PC-3 (cell line): Measurements from ENCODE around the gene PRDM5. TPM values are rescaled to one million over a fixed set of nuclear protein-coding genes. Genes with fewer than 3 reads are reported as not detected.

Experiments used
- ATAC-seq: fragments of 200-7000 bp; cut with Tn5 transposase; 2 replicates; pipeline ENCODE4 v1.9.1; 2020; ENCODE audit warnings: mild to moderate bottlenecking, moderate library complexity
- BruUV-seq: library from RNA; stranded (reverse); fragments of 400-500 nt; replicated peaks from 2 replicates; lab custom pipeline; 2021; lab: Mats Ljungman, UMichigan
- CTCF ChIA-PET: fragments of 300-600 bp; sonication (Branson Sonifier 250); formaldehyde crosslinking; loops from one replicate; lab custom pipeline; 2022; ENCODE audit warnings: antibody characterized with exemption; lab: Charles Lee
- POLR2A ChIA-PET: fragments of 300-600 bp; sonication (Branson Sonifier 250); formaldehyde crosslinking; loops from one replicate; lab custom pipeline; 2022; ENCODE audit warnings: antibody characterized with exemption; ENCODE audit not compliant: unreplicated experiment; lab: Charles Lee
- DNase-seq: peaks from one replicate; pipeline ENCODE4 v3.0.0-alpha.2; 2015
- H2AFZ ChIP-seq: fragments of 300-600 bp; sonication (generic); 2 replicates; pipeline ENCODE4 v1.6.0; 2016; ENCODE audit warnings: antibody characterized with exemption, low read length
- H3F3A ChIP-seq: fragments of 300-600 bp; sonication (generic); one replicate; pipeline ENCODE4 v1.6.0; 2017; ENCODE audit warnings: antibody characterized with exemption, low read length, control low read depth, mild to moderate bottlenecking; ENCODE audit not compliant: unreplicated experiment
- H3K27ac ChIP-seq: fragments of 300-600 bp; sonication (generic); 2 replicates; pipeline ENCODE4 v1.5.1; 2016; ENCODE audit warnings: mild to moderate bottlenecking, low read length
- H3K27me3 ChIP-seq: fragments of 300-600 bp; sonication (generic); 2 replicates; pipeline ENCODE4 v1.6.1; 2016; ENCODE audit warnings: low read length, mixed read lengths
- H3K36me3 ChIP-seq: fragments of 300-600 bp; sonication (generic); 2 replicates; pipeline ENCODE4 v1.6.1; 2016; ENCODE audit warnings: low read depth, mixed run types, low read length, mixed read lengths
- H3K4me1 ChIP-seq: fragments of 300-600 bp; sonication (generic); 2 replicates; pipeline ENCODE4 v1.5.1; 2016; ENCODE audit warnings: low read length; ENCODE audit not compliant: insufficient read depth
- H3K4me2 ChIP-seq: fragments of 300-600 bp; sonication (generic); 2 replicates; pipeline ENCODE4 v1.6.0; 2016; ENCODE audit warnings: low read length
- H3K4me3 ChIP-seq: fragments of 300-600 bp; sonication (generic); 2 replicates; pipeline ENCODE4 v1.5.1; 2016; ENCODE audit warnings: mild to moderate bottlenecking, low read length, mixed read lengths
- H3K79me2 ChIP-seq: fragments of 300-600 bp; sonication (generic); 2 replicates; pipeline ENCODE4 v1.6.1; 2017; ENCODE audit warnings: low read length, mixed read lengths
- H3K9ac ChIP-seq: fragments of 300-600 bp; sonication (generic); 2 replicates; pipeline ENCODE4 v1.6.0; 2016; ENCODE audit warnings: mild to moderate bottlenecking, low read length
- H3K9me2 ChIP-seq: fragments of 300-600 bp; sonication (generic); replicated peaks from 2 replicates; pipeline ENCODE4 v1.6.1; 2016; ENCODE audit warnings: mixed run types, low read length, mixed read lengths
- H3K9me3 ChIP-seq: fragments of 300-600 bp; sonication (generic); 2 replicates; pipeline ENCODE4 v1.6.1; 2016; ENCODE audit warnings: low read length, mixed read lengths
- H4K20me1 ChIP-seq: fragments of 300-600 bp; sonication (generic); 2 replicates; pipeline ENCODE4 v1.6.1; 2016; ENCODE audit warnings: low read length, mixed read lengths
- CTCF ChIP-seq: fragments of 300-600 bp; sonication (generic); conservative IDR thresholded peaks from 2 replicates; pipeline ENCODE4 v1.5.1; 2017; ENCODE audit warnings: antibody characterized with exemption, low read depth, mild to moderate bottlenecking, low read length
- EZH2 ChIP-seq: fragments of 300-600 bp; sonication (generic); IDR thresholded peaks from one replicate; pipeline ENCODE4 v1.6.1; 2017; ENCODE audit warnings: antibody characterized with exemption, mild to moderate bottlenecking, low read length; ENCODE audit not compliant: unreplicated experiment
- EZH2phosphoT487 ChIP-seq: fragments of 300-600 bp; sonication (generic); IDR thresholded peaks from 2 replicates; pipeline ENCODE4 v1.6.1; 2018; ENCODE audit warnings: mild to moderate bottlenecking, antibody characterized with exemption, low read length, borderline replicate concordance
- intact Hi-C: fragments of 100-400 bp; cut with micrococcal nuclease; formaldehyde crosslinking; loops from 2 replicates; pipeline ENCODE4 v1.9.0; 2023
- total RNA-seq: library from RNA; depleted of rRNA; stranded (reverse); fragments of >200 nt; gene quantifications from 2 replicates; pipeline ENCODE4 v1.2.3, GENCODE V29; 2014

Gene PRDM5
- total RNA-seq, 1 experiment from 2014 or later, result 2.4 TPM

GRCh38 chr4:120819805-120820437 lies 102.6 kb downstream of the PRDM5 start:
- Histone ChIP-seq H3K4me1 (no peaks in the 10 kb centered on the region), H4K20me1 (no peaks in the 10 kb centered on the region), H3K9me3 (no peaks in the 10 kb centered on the region), H3K4me3 (no peak overlapping the region), H3K9me2 (no peaks in the 10 kb centered on the region), H3K36me3 (no peaks in the 10 kb centered on the region), H3K4me2 (no peak overlapping the region), H2AFZ (no peak overlapping the region), H3F3A (no peaks in the 10 kb centered on the region), H3K27me3 (no peaks in the 10 kb centered on the region), H3K9ac (no peak overlapping the region), H3K27ac (no peak overlapping the region), H3K79me2 (no peaks in the 10 kb centered on the region)
- intact Hi-C loops, result no loop called here
- ChIA-PET CTCF (no interaction called here), POLR2A (no interaction called here)
- DNase-seq, result no peak
- TF ChIP-seq EZH2phosphoT487, result no peak
- no peak for TF ChIP-seq CTCF
- no peak for TF ChIP-seq EZH2
- BruUV-seq, result no TSS peak
- no peak for ATAC-seq

- no peaks in the 10 kb centered on the region for H3K9me3 ChIP-seq
- no peak overlapping the region for H2AFZ ChIP-seq
- intact Hi-C loops, result no loop called here
- H3K4me2 ChIP-seq, result no peak overlapping the region
- H3K4me3 ChIP-seq, result no peak overlapping the region
- ATAC-seq (no peak), DNase-seq (no peak)
- TF ChIP-seq EZH2phosphoT487, result no peak
- TF ChIP-seq CTCF, result no peak
- no peak for TF ChIP-seq EZH2
- H3K9me2 ChIP-seq, result no peaks in the 10 kb centered on the region
- no peaks in the 10 kb centered on the region for H3K27me3 ChIP-seq
- no peak overlapping the region for H3K9ac ChIP-seq
- H4K20me1 ChIP-seq, result no peaks in the 10 kb centered on the region
- H3K4me1 ChIP-seq, result no peaks in the 10 kb centered on the region
- H3F3A ChIP-seq, result no peaks in the 10 kb centered on the region
- ChIA-PET CTCF (no interaction called here), POLR2A (no interaction called here)
- H3K79me2 ChIP-seq, result no peaks in the 10 kb centered on the region
- H3K27ac ChIP-seq, result no peak overlapping the region
- BruUV-seq, result no TSS peak
- no peaks in the 10 kb centered on the region for H3K36me3 ChIP-seq
Observed at GRCh38 chr4:120816296-120816965, 106.1 kb downstream of the PRDM5 start.

- POLR2A ChIA-PET, result no interaction called here
- Histone ChIP-seq H3K9ac (no peak overlapping the region), H3K27me3 (no peaks in the 10 kb centered on the region), H4K20me1 (no peaks in the 10 kb centered on the region), H3K79me2 (no peaks in the 10 kb centered on the region), H3K27ac (no peak overlapping the region), H3K4me1 (no peaks in the 10 kb centered on the region), H3F3A (no peaks in the 10 kb centered on the region), H3K4me3 (no peak overlapping the region), H3K9me2 (no peaks in the 10 kb centered on the region), H3K36me3 (no peaks in the 10 kb centered on the region), H3K9me3 (no peaks in the 10 kb centered on the region), H2AFZ (no peak overlapping the region), H3K4me2 (no peak overlapping the region)
- ATAC-seq, result no peak
- no peak for DNase-seq
- TF ChIP-seq EZH2 (no peak), EZH2phosphoT487 (no peak), CTCF (no peak)
- BruUV-seq, result no TSS peak
- CTCF ChIA-PET, result no interaction called here
- intact Hi-C loops, result no loop called here
Observed at GRCh38 chr4:120815361-120815760, 107.2 kb downstream of the PRDM5 start.
